Measurements from ENCODE around the gene CLDN7.

The CLDN7 gene

DNA sequence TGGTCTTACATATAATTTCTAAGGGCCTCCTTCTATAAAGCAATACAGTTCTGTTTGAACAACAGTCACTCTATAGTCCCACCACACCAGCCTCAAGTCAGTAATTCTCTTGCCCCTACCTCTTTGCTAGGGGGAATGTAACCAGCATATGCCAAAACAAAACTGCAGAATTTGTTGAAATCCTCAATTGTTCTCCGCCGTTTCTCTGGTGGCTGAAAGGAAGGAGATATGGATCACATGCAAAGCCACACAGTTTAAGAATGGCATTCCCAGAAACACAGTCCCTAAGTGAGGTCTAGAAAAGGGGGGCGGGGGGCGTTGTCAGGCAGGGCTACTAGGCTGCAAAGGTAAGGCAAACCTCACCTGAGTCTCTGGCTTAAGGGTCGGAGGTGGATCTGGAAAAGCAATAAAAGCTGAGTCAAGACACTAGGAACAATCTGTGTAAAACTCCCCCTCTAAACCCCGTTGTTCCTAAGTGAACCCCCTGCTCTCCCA, 25.0 kb downstream of the CLDN7 start:
- DNase-seq (ENCODE audit: low read depth), result no peak

DNA sequence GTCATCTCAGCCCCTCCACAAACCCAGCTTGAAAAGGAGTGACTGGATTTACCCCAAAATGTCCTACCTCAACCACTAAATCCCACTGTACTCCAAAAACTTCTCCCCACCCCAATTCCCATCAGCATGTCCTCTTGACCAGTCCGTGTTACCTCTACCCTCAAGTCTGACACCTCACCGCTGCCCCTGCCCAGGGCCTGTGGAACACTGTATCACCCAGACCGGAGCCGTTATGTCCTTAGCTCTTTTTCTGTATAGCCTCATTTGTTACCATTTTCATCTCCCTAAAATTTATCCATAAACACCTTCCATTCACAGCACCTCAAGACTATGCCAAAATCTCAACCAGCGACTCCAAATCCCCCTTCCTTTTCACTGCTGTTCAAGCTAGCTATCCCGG, 25.5 kb downstream of the CLDN7 start:
- DNase-seq (ENCODE audit: low read depth), result no peak

DNA sequence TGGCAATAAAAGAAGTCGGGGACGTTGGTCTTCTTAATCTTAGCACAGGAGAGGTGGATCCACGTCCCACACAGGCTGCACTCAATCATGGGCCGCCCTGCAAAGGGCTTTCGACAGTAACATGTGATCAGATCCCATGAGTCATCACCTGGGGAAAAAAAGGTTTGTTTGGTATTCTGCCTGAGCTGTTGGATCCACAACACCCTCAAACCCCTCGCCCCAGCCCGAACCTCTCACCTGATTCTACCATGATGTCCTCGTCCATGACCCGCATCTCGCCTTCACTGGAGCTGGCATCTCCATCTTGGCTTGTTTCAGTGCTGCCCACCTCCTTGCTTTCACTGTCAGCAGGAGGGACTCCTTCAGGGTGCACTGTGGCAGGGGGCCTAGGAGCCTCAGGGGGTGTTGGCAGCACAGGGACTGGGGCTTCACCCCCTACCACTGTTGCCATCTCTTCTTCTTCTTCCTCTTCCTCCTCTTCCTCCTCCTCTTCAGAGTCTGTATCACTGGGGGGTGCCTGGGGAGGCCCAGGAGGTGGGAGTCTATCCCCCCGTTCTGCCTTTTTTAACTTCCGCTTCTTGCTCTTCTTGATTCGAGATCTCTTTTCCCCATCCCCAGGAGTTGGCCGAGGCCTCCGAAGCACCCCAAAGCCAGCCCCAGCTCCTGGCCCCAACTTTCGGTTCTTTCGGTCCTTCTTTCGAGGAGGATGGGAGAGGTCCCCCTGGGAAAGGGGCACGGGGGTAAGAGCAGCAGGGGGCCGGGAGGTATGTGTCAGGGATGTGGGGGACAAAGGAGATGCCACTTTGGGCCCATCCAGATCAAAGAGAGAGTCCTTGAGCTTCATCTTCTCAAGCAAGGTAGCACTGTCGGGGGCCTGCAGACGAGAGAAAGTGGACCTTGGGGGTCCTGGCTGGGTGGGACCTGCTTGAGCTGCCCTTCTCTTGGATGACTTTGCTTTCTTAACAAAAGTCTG, 26.3 kb downstream of the CLDN7 start:
- DNase-seq (ENCODE audit: low read depth), result no peak

DNA sequence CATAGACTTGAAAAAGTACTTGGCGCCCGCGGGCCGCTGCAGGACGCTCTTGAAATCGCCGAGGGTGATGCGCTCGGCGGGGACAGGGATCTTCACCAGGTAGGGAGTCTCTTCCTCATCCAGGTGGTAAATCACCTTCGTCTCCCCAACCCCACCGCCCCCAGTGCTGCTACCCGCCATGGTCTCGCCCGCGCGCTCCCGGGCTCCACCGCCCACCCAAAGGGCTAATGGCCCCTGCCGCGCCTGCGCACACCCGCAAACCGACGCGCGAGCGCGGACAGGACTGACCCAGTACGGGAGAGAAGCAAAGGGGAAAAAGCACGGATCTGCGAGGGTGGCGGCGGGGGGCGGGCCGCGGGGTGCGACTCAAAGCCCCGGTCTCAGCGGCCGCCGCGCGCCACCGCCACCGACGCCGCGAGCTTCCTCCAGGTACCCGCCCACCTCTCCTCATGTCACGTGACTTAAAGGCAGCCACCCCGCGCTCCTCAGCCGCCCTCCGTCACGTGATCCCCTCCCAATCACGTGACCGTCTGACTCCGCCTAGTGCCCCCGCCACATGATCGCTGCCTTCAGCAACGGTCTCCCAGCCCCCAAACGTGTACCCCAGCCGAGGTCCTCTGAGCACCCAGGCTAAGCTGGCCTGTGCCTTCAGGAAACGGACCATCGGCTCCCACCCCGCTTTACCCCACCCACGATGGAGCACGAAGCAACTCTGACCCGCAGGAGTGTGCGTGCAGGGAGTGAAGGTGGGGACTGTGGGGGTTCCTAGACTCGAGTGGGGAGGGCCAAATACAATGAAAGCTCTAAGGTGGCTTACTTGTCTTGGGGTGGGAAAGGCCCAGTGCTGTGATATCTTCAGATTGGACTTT, 28.0 kb downstream of the CLDN7 start, which contains the start of gene DVL2:
TSS of gene DVL2 (minus strand) at position 435 of the 869 bp plus-strand sequence. CDS start at position 180, 255 bp downstream.
- peak; percentile 95 for DNase-seq (ENCODE audit: low read depth)

DNA sequence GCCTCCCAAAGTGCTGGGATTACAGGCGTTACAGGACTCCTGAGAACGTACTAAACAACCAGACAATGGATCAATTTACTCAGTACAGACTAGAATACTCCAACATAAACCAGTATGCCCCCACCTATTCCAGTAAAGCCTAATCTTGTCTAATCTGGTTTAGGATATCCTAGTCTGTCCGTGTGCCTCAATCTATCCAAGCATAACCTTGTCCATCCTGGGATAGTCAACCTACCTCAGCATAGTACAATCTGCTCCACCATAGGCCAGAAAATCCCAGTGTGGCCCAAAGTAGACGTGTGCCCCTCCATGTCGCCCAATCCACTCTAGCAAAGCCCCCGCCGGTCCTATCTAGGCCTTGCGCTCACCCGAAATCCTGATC, 28.6 kb downstream of the CLDN7 start:
- DNase-seq (ENCODE audit: low read depth), result no peak

DNA sequence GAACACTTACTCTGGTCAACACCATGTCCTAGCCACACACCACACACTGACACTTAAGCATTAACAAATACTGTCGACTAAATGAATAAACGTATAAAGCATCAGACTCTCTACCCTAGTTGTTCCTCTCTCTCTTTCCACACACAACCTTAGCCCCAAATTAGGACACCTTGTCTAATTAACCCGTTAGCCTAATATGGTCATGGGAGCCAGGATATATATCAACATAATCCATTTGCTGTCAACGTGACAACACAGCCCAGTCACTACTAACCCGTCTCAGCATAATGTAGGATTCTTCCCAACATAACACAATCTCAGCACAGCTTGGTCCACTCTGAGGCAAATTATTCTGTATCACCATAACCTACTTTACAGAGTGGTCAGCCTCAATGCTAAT, 30.2 kb downstream of the CLDN7 start:
- DNase-seq (ENCODE audit: low read depth), result no peak

DNA sequence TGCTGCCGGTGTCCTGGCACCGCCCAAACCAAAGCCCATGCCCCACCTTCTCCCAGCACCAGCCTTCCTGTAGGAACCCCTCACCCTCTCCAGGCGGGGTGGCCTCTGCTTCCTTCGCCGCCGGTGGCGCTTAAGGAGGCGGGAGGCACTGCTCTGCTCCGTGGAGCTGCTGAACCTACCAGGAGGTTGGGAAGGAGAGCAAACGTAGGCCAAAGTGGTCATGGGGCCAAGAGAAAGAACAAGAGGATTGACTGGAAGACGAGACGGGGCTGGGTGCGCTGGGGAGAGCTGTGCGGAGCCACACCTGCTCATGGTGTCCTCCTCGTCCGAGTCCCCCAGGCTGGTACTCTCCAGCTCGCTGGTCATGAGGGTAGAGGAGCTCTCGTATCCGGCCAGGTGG, 32.8 kb downstream of the CLDN7 start:
- no peak for DNase-seq (ENCODE audit: low read depth)

DNA sequence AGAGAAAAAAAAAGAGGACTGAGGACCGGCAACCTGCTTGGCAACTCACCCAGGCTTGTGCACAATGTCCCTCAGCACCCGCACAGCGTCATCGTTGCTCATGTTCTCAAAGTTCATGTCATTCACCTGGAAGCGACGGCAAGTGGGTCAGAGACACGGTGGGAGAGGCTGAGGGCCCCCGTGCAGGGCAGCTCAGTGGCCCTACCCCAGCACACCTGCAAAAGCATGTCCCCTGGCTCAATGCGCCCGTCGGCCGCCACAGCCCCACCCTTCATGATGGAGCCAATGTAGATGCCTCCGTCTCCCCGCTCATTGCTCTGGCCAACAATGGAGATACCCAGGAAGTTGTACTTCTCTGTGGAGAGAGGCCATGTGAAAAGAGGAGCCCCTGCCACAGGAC, 33.4 kb downstream of the CLDN7 start:
- DNase-seq (ENCODE audit: low read depth), result no peak

DNA sequence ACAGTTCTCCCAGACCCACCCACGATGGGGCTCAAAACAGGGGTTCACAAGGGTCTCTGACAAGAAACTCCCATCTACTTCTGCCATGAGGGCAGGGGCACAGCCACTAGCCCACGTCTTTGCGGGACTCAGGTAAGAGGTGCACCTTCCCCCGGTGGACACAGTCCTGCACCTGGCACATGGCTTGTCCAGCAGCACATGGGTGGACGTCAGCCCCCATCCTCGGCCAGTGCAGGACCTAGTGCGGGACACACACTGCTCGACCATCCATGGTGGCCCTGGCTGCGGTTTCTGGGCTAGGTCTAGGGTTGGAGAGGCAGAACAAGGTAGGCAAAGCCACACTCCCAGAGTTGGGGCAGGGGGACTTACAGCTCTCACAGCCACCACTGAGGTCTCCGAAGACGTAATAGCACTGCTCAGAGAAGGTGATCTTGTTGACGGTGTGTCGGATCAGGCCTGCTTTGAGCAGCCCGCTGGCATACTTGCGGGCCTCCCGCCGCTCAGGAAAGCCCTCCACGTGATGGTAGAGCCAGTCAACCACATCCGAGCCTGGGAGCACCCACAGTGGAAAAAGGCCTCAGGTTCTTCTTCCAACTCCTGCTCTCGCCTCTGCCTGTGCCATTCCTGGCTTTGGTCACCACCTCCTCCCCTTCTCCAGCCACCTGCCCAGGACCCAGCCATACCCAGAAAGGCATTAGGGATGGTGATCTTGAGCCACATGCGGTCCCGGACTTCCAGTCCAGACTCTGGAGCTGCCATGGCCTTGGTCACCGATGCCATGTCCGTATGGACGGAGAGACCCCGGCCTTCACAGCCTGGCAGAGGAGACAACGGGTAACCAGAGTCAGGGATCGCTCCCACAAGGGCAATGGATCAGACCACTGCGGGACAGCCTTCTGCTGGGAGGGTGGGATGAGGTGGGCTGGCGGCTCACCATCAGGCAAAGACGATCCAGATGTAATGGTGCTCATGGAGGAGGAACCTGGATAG, 35.3 kb downstream of the CLDN7 start:
- DNase-seq (ENCODE audit: low read depth), result no peak

DNA sequence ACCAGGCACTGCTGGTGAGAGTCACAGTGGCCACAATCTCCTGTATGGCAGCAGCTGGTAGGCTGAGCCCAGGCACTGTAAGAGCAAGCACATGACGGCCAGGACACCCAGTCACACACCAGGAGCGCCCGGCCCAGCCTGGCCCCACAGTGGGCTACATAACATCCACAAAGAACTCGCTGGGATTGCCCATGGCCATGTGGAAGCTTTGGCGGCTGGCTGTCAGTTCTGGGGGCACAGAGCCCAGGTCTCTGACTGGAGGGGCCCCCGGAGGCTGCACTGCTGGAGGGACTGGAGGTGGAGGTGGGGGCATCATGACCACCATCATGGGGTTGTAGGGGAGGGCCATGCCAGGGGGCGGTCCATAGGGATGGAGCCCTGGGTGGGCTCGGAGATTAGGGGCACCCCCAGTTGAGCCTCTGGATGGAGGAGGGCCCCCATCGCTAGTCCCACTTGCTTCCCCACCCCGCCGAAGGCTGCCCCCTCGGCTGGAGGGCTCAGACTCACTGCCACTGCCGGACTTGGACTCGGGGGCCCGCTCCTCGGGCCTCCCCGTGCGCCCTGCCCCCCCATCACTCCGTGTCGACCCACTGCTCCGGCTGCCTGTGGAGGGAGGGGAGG, 36.5 kb downstream of the CLDN7 start:
- no peak for DNase-seq (ENCODE audit: low read depth)

DNA sequence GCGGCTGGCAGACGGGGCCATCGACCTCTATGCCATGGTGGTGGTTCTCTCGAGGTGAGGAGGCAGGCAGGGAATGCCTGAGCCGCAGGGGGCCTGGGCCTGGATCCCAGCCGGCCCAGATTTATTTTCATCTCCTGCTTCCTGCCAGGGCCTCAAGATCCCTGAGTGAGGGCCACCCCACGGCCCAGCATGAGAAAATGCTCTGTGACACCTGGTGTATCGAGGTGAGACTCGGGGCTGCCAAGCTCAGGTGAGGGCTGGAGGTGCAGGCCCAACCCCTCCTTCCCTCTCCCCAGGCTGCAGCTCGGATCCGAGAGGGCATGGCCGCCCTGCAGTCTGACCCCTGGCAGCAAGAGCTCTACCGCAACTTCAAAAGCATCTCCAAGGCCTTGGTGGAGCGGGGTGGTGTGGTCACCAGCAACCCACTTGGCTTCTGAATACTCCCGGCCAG, 37.6 kb downstream of the CLDN7 start:
- no peak for DNase-seq (ENCODE audit: low read depth)

DNA sequence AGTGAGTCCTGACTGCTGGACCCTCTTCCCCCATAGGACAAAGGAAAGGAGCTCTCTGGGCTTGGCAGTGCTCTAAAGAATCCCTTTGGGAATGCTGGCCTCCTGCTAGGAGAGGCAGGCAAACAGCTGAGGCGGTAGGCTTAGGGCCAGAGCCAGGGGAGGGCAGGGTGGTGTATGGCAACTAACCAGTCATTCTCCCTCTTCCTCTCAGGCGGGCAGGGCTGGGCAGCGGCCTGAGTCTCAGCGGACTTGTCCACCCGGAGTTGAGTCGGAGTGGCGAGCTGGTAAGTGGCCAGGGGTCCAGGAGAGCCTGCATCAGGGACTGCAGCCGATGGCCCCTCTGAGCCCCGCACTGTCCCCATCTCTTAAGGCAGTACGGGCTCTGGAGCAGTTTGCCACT, 38.2 kb downstream of the CLDN7 start:
- DNase-seq (ENCODE audit: low read depth), result no peak

DNA sequence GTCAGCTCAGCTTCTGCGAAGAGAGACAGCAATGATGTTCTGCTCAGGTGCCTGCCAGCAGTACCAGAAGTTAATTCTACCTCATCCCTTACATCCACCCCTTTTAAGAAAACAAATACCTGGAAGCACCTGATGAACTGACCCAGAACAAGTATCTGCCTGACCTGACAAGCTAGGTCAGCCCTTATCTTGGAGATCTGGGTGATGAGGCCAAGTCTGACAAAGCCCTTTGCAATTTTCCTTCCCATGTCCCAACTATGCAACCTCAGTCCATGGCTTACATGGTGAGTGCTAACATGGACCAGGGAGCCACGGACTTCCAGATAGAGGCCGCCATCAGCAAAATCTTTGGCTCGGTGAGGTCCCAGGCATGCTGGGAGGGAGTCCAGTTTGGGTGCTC, 38.9 kb downstream of the CLDN7 start:
- no peak for DNase-seq (ENCODE audit: low read depth)

DNA sequence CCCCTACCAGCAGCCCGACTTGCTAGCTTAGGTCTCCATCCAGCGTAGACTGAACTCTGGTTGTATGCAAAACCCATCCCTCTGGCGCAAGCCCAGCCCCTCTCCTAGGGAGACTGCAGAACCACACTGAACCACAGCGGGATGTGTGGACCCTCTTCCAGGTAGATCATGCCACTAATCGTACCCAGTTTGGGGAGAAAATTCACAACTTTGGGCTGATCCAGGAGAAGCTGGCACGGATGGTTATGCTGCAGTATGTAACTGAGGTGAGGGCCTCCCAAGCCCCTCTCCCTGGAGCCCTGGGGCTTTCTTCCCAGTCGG, 39.3 kb downstream of the CLDN7 start:
- no peak for DNase-seq (ENCODE audit: low read depth)

DNA sequence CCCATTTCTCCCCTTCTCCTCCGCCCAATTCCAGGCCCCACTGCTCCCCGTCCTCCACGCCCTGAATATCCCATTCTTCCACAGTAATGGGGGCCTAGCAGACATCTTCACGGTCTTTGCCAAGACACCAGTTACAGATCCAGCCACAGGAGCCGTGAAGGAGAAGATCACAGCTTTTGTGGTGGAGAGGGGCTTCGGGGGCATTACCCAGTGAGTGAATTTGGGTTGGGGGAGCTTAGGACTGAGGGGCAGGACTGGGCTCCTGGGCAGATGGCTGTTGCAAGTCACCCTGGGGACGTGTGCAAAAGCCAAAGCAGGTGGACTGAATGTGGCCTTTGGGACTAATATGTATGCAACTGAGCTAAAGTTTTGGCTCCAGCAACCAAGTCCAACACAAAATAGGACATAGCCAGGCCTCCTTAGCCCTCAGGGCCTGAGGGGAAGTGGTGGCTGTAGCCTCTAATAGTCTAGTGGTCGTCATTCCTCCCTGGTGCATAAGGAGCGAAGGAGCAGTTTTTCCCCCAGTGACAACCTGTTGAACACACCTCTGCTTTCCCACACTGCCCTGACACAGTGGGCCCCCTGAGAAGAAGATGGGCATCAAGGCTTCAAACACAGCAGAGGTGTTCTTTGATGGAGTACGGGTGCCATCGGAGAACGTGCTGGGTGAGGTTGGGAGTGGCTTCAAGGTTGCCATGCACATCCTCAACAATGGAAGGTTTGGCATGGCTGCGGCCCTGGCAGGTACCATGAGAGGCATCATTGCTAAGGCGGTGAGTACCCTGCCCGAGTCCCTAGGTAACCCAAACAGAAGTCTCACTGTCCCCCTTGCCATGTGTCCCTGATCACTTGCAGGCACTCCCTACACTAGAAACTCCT, 39.9 kb downstream of the CLDN7 start:
- no peak for DNase-seq (ENCODE audit: low read depth)

DNA sequence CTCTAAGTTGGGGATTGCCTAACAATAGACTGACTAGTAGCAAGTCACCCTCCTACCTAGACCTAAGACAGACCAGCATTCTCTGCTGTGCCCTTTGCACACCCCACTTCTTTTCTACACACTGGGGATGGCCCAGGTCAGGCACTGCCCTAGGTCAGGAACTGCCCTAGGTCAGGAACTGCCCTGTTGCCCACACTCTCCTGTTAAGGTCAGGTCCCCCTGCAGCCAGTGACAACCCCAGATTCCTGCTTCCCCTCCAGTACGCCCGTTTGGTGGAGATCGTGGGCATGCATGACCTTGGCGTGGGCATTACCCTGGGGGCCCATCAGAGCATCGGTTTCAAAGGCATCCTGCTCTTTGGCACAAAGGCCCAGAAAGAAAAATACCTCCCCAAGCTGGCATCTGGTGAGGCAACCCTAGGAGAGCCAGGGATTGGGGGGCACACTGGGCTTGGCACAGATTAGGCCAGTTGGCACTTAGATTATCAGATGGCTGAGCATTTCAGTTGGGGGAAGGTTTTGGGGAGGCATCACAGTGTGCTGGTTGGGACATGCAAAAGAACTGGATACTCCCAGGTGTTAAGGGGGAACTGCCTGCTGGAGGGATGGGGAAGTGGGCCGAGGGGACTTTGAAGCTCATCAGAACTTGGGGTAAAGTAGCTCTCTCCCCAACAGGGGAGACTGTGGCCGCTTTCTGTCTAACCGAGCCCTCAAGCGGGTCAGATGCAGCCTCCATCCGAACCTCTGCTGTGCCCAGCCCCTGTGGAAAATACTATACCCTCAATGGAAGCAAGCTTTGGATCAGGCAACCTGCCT, 40.8 kb downstream of the CLDN7 start:
- DNase-seq (ENCODE audit: low read depth), result no peak

DNA sequence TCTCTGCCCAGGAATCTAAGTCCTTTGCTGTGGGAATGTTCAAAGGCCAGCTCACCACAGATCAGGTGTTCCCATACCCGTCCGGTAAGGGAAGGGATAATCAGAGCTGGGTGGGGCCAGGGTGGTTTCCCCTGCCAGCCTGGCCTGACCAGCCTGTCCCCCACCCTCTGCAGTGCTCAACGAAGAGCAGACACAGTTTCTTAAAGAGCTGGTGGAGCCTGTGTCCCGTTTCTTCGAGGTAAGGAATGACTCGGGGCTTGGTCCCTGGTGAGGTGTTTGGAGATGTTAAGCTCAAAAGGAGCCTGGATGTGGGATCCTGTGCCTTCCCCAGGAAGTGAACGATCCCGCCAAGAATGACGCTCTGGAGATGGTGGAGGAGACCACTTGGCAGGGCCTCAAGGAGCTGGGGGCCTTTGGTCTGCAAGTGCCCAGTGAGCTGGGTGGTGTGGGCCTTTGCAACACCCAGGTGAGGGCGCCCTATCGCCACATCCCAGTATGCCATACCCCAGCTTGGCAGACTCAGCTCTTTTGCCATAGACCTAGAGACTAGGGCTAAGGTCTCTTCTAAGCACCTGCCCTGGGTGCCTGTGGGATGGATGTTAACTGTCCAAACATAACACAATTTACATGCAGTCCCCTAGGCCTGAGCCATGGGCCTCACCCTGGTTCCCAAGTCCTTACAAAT, 41.5 kb downstream of the CLDN7 start:
- peak; percentile 45 for DNase-seq (ENCODE audit: low read depth)

DNA sequence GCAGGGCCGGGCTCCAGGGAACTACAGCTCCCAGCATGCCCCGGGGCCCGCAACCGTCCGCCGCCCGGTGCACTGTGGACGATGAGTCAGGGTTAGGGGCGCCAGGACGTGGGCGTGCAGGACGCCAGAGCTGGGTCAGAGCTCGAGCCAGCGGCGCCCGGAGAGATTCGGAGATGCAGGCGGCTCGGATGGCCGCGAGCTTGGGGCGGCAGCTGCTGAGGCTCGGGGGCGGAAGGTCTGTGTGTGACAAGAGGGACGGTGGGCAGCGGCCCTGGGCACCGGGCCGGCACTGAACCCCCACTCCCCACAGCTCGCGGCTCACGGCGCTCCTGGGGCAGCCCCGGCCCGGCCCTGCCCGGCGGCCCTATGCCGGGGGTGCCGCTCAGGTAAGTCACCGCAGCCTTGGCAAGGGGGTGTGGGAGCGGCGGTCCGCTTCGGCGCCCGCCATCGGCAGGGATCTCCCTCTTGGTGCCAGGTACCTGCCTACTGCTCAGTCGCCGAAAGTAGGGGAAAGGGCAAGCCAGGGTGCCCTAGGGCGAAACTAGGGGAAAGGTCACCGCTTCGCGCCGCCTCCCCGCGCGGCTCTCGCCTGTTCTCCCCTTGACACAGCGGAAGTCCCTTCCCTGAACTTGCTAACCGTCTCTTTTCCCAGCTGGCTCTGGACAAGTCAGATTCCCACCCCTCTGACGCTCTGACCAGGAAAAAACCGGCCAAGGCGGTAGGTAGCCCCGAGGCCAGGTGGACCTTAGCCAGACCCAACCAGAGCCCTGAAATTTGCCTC, 42.3 kb downstream of the CLDN7 start, which contains the start of the genes ACADVL and DLG4:
TSS of gene ACADVL (plus strand) at position 127 of the 781 bp plus-strand sequence. CDS start at position 174, 47 bp downstream.
TSS of gene DLG4 (minus strand) at position 25 of the 781 bp plus-strand sequence.
- peak; percentile 60 for DNase-seq (ENCODE audit: low read depth)

Measured in stimulated activated CD4-positive, alpha-beta T cell treated with anti-CD3 and anti-CD28 coated beads, Interleukin-2, amount 100 ng/mL, for 4 hours (primary cell).